Measurements from ENCODE around the gene ARHGEF7. TPM values are rescaled to one million over a fixed set of nuclear protein-coding genes. Genes with fewer than 3 reads are reported as not detected.

The ARHGEF7 gene
- total RNA-seq, 1 experiment from 2014 or later, result 46.2 TPM

GRCh38 chr13:111269508-111269907 is 154.4 kb downstream of the ARHGEF7 start:
- TF ChIP-seq SIN3A (IDR thresholded peaks at IDR 0.05; ENCODE audit: low read depth) (no peak), MAX (IDR thresholded peaks at IDR 0.05) (no peak), ZBTB33 (IDR thresholded peaks at IDR 0.05; ENCODE audit: extremely low read depth, insufficient replicate concordance, low read length) (no peak), CBX3 (IDR thresholded peaks at IDR 0.05; ENCODE audit: low read depth) (no peak), TCF7L2 (IDR thresholded peaks at IDR 0.05; ENCODE audit: borderline replicate concordance, extremely low read depth, insufficient read depth, insufficient read length) (no peak), POLR2A (IDR thresholded peaks at IDR 0.05; ENCODE audit: borderline replicate concordance, extremely low read depth, insufficient read depth, insufficient read length) (no peak), REST (IDR thresholded peaks at IDR 0.05; ENCODE audit: low read depth) (no peak), CEBPB (IDR thresholded peaks at IDR 0.05; ENCODE audit: low read depth) (no peak), RAD21 (IDR thresholded peaks at IDR 0.05; ENCODE audit: low read depth) (no peak), ZFX (IDR thresholded peaks at IDR 0.05) (no peak), SRF (IDR thresholded peaks at IDR 0.05; ENCODE audit: low read depth) (no peak), JUND (IDR thresholded peaks at IDR 0.05) (no peak), EZH2 (IDR thresholded peaks at IDR 0.05) (no peak), POLR2AphosphoS5 (IDR thresholded peaks at IDR 0.05; ENCODE audit: low read depth, low read length) (no peak), FOSL1 (IDR thresholded peaks at IDR 0.05; ENCODE audit: low read depth) (no peak), SP1 (IDR thresholded peaks at IDR 0.05; ENCODE audit: low read depth) (no peak), CTCF (IDR thresholded peaks at IDR 0.05 in 2 of 3, conservative IDR thresholded peaks at IDR 0.05 in 1 of 3; ENCODE audit: borderline replicate concordance in 1 of 3, insufficient read depth in 1 of 3, low read depth in 2 of 3, low read length in 2 of 3) (no peak)
- Histone ChIP-seq H3K27me3 (ENCODE audit: insufficient read depth, low read length) (no peaks in the 10 kb centered on the region), H2AFZ (ENCODE audit: low read depth, low read length, poor library complexity, severe bottlenecking) (no peak overlapping the region), H3K79me2 (ENCODE audit: insufficient read depth, low read length) (no peaks in the 10 kb centered on the region; the same call in 1 of the 2 replicates), H3K27ac (ENCODE audit: low read depth, low read length) (no peak overlapping the region), H3K4me1 (ENCODE audit: control insufficient read depth in 1 of 2, insufficient read depth in 2 of 2, low read length in 2 of 2) (no peaks in the 10 kb centered on the region), H3K9me2 (ENCODE audit: insufficient read depth) (no peaks in the 10 kb centered on the region), H3K9ac (ENCODE audit: low read length) (no peak overlapping the region), H4K20me1 (ENCODE audit: insufficient read depth) (no peaks in the 10 kb centered on the region), H3K4me2 (ENCODE audit: low read length) (no peak overlapping the region), H3K4me3 (replicated peaks in 1 of 2; ENCODE audit: low read depth in 1 of 2, low read length in 2 of 2) (no peak overlapping the region), H3K36me3 (ENCODE audit: control insufficient read depth in 1 of 2, insufficient read depth in 2 of 2, low read length in 2 of 2) (peaks cover 9 to 26% of the 10 kb centered on the region in 2 experiments; a peak in 3 of 4 replicates), H3K9me3 (ENCODE audit: control insufficient read depth in 1 of 2, insufficient read depth in 1 of 2, low read depth in 1 of 2, low read length in 2 of 2) (no peaks in the 10 kb centered on the region)
- DNase-seq (ENCODE audit: low read depth, low spot score) (no peak), ATAC-seq (peak; percentile 52; the same call in 1 of the 2 replicates)
- intact Hi-C loops (cut with micrococcal nuclease), result no loop called here
- BruUV-seq (replicated peaks), result no TSS peak
- RAD21 ChIA-PET (ENCODE audit: low non-redundant PET in 1 of 2, low total read pairs in 2 of 2, uncharacterized antibody in 2 of 2, unreplicated experiment in 2 of 2), result no interaction called here
- POLR2A ChIA-PET, result no interaction called here
- CTCF ChIA-PET, result no interaction called here
